LNCaP clone FGC (cell line): ENCODE results near the gene SYN1.
A peak's percentile ranks its signal among the peaks of the same experiment; 100 is the strongest.

Experiments
- DNase-seq: peaks from one replicate; pipeline ENCODE4 v3.0.0-alpha.2; 2011; ENCODE audit warnings: low read depth
- H3K4me3 ChIP-seq: 2 replicates; pipeline ENCODE4 v1.5.1; 2011; ENCODE audit warnings: mild to moderate bottlenecking, low read depth, low read length, control low read depth
- CTCF ChIP-seq: IDR thresholded peaks from 2 replicates; pipeline ENCODE4 v1.5.1; 2012; ENCODE audit warnings: mild to moderate bottlenecking; ENCODE audit not compliant: control insufficient read depth, insufficient read depth; ENCODE audit errors: extremely low read depth

SYN1 gene

GRCh38 chrX:47658301-47658683, 38.6 kb upstream of the SYN1 start:
- no peak for DNase-seq
- no peak for TF ChIP-seq CTCF
- peak overlapping the region; percentile 76 for H3K4me3 ChIP-seq

- peak overlapping the region; percentile 54 for H3K4me3 ChIP-seq
- no peak for TF ChIP-seq CTCF
- DNase-seq, result no peak
Observed at GRCh38 chrX:47651043-47651905, 31.6 kb upstream of the SYN1 start.

- no peak for TF ChIP-seq CTCF
- peak; percentile 95 for DNase-seq
- peak within 1 kb of the TSS; percentile 76 for H3K4me3 ChIP-seq
Observed at GRCh38 chrX:47650164-47651042, 30.7 kb upstream of the SYN1 start, which contains the start of gene ELK1. TSS of gene ELK1 (minus strand) at chrX:47650563. CDS start at chrX:47641441, 9,122 bp downstream.

- H3K4me3 ChIP-seq, result peak overlapping the region; percentile 76
- no peak for DNase-seq
- no peak for TF ChIP-seq CTCF
Observed at GRCh38 chrX:47649781-47650163, 30.1 kb upstream of the SYN1 start.

- no peak for DNase-seq
- peak overlapping the region; percentile 76 for H3K4me3 ChIP-seq
- TF ChIP-seq CTCF, result no peak
Observed at GRCh38 chrX:47649271-47649670, 29.6 kb upstream of the SYN1 start.

GRCh38 chrX:47648376-47648775, 28.7 kb upstream of the SYN1 start:
- no peak for DNase-seq

More at GRCh38 chrX:47648376-47648775, 28.7 kb upstream of the SYN1 start:
- TF ChIP-seq CTCF, result no peak
- no peak overlapping the region for H3K4me3 ChIP-seq
